Stimulated activated CD8-positive, alpha-beta memory T cell treated with anti-CD3 and anti-CD28 coated beads, Interleukin-7, amount 100 ng/mL, for 48 hours (primary cell): ENCODE results near the gene PDCD10.

ENCODE experiments used
- DNase-seq, 2 donors: peaks; one replicate each; pipeline ENCODE4 v3.0.0-alpha.2; 2020; ENCODE audit warnings: low read depth in 1 of 2; ENCODE audit errors: extremely low read depth in 1 of 2

The PDCD10 gene

GRCh38 chr3:167684388-167684993 lies 50.2 kb downstream of the PDCD10 start:
- DNase-seq = peak in 1 of 2 donors; percentile 4

GRCh38 chr3:167679526-167679925 lies 55.2 kb downstream of the PDCD10 start:
- DNase-seq = no peak

- DNase-seq = no peak
These were observed 58.8 kb downstream of the PDCD10 start for GRCh38 chr3:167675848-167676247.

- no peak for DNase-seq
These were observed 61.5 kb downstream of the PDCD10 start for GRCh38 chr3:167673221-167673620.

- no peak for DNase-seq
These were observed 62.7 kb downstream of the PDCD10 start for GRCh38 chr3:167671878-167672427.

- no peak for DNase-seq
These were observed 65.0 kb downstream of the PDCD10 start for GRCh38 chr3:167669699-167670098.

GRCh38 chr3:167668651-167669050 lies 66.0 kb downstream of the PDCD10 start:
- DNase-seq = no peak

- no peak for DNase-seq
These were observed 68.1 kb downstream of the PDCD10 start for GRCh38 chr3:167666563-167666962.

- no peak for DNase-seq
These were observed 71.7 kb downstream of the PDCD10 start for GRCh38 chr3:167662919-167663400.

GRCh38 chr3:167657684-167658225 lies 76.9 kb downstream of the PDCD10 start:
- DNase-seq = no peak

GRCh38 chr3:167656821-167657220 lies 77.9 kb downstream of the PDCD10 start:
- no peak for DNase-seq

GRCh38 chr3:167653760-167654159 lies 80.9 kb downstream of the PDCD10 start, which contains the start of gene WDR49:
WDR49 (minus strand) TSS chr3:167653942; CDS start chr3:167653425, 517 bp downstream.
- DNase-seq = no peak

- DNase-seq = no peak
These were observed 81.5 kb downstream of the PDCD10 start for GRCh38 chr3:167653155-167653554.

- no peak for DNase-seq
These were observed 82.9 kb downstream of the PDCD10 start for GRCh38 chr3:167651826-167652225.

- DNase-seq = no peak
These were observed 84.2 kb downstream of the PDCD10 start for GRCh38 chr3:167650459-167650858.

GRCh38 chr3:167649746-167650145 lies 84.9 kb downstream of the PDCD10 start:
- DNase-seq = no peak

- DNase-seq = no peak
These were observed 90.1 kb downstream of the PDCD10 start for GRCh38 chr3:167644611-167645010.
